Measurements from ENCODE around the gene CMSS1. TPM values are rescaled to one million over a fixed set of nuclear protein-coding genes. Genes with fewer than 3 reads are reported as not detected.

Gene CMSS1
- total RNA-seq, 1 donor from 2014 or later, result 9.7 TPM

- no peak for ATAC-seq
- no peak for DNase-seq (ENCODE audit: low spot score)
These were observed 191.8 kb downstream of the CMSS1 start for GRCh38 chr3:100009276-100010086.

DNA sequence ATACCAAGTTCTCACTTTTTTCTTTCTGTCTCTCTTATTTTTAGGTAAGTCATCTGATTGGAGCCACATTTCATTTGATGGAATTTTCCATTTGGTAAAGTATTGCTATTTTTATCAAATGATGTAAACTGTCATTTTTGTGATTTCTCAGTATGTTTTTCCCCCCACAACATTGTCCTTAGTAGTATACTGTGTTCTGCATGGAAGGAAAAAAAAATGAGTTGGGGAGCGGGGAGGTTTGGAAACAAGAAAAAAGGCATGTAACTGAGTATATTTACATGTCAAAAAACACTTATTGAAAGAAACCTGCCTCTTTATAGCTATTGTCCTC lies 192.4 kb downstream of the CMSS1 start:
- ATAC-seq (no peak), DNase-seq (ENCODE audit: low spot score) (no peak)

GRCh38 chr3:100018806-100019205 lies 201.1 kb downstream of the CMSS1 start:
- ATAC-seq, result no peak
- no peak for DNase-seq (ENCODE audit: low spot score)

DNA sequence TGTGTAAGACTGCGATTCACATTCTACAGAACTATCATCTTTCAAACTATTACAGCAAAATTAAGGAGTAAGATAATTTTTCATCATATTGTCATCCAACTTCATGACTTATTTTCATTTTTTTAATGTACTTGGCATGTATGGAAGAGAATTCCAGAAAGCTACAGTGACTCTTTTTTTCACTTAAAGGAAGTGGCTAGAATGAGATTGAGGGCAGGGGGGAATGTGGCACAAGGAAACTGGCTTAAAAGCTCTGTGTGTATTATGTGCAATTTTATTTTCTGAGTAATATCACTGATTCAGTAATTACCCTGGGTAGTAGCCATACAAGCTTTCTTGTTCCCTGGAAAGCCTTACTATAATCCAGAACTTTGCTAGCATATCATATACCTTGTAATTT lies 202.1 kb downstream of the CMSS1 start:
- ATAC-seq, result no peak

GRCh38 chr3:100020876-100021644 lies 203.4 kb downstream of the CMSS1 start:
- ATAC-seq, result no peak

More for the DNA sequence above, 202.1 kb downstream of the CMSS1 start:
- DNase-seq (ENCODE audit: low spot score), result no peak

GRCh38 chr3:100022506-100022905 lies 204.8 kb downstream of the CMSS1 start:
- DNase-seq (ENCODE audit: low spot score), result no peak
- ATAC-seq, result no peak

More at GRCh38 chr3:100020876-100021644, 203.4 kb downstream of the CMSS1 start:
- no peak for DNase-seq (ENCODE audit: low spot score)

DNA sequence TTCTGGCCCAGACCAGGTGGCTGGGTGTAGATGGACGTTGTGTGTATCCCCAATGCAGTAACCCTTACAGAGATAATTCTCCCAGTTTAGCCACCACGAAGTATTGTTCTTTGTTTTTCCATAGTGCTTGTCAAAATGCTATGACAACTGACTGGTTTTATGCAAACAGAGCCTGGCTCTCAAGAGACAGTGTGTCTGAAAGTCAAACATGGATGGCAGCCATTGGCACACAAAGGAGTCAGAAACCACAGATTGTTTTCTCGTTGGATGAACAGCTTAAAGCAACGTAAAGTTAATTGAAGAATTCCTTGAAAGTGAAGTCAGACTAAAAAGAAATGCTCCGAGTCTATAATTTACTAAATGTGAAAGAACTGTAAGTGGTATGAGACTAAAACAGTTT lies 205.5 kb downstream of the CMSS1 start:
- no peak for ATAC-seq
- DNase-seq (ENCODE audit: low spot score), result no peak

GRCh38 chr3:100023595-100023994 lies 205.9 kb downstream of the CMSS1 start:
- no peak for ATAC-seq
- DNase-seq (ENCODE audit: low spot score), result no peak

- ATAC-seq (peak; percentile 73), DNase-seq (ENCODE audit: low spot score) (no peak)
These were observed 207.1 kb downstream of the CMSS1 start for GRCh38 chr3:100024520-100025303.

DNA sequence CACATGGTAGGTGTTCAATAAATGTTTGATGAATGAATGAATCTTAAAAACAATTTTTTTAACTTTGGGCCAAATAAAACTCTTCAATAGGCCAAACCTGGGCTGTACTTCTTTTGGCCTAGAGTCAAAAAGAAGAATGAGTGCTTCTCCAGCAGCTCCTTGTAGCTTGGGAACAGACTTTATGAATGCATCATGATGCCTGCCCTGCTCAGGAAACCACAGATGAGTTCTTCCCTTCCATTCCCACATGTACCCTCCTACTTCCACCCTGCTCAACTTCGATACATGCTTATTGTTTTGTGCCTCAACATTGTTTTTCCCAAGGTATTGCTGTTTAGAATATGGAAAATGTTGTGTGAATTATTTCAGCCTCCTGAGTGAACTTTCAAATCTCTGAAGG lies 209.7 kb downstream of the CMSS1 start:
- no peak for ATAC-seq
- DNase-seq (ENCODE audit: low spot score), result no peak

DNA sequence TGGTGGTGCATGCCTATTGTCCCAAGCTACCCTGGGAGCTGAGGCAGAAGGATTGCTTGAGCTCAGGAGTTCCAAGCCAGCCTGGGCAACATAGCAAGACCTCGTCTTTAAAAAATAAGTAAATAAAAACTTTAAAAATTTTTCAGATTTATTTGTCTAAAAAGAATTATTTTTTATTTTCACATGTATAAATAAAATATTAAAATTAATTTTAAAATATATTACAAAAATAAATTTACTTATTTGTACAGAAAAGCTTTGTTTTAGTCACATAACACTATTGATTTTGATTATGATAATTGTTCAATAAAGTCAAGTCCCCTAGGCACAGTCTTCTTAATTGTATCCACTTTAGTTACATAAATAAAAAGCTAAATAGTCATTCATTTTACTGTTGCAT lies 211.4 kb downstream of the CMSS1 start:
- ATAC-seq (no peak), DNase-seq (ENCODE audit: low spot score) (no peak)

DNA sequence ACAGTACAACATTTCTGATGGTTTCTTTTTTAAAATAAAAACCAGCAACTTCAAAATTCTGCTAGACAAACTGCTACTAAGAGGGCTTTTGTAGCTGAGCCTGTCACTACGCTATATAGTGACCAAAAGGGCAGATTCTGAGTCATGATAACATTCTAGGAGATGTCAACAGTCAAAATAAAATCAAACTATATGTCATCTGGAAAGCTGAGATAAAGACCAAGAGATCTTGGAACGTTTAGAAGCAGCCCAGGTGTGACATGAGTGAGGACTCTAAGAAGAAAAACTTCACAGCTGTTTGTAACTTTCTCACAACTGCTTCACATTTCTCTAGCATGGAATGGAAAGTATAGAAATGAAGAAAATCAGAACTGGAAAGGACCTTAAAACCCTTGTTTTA lies 212.0 kb downstream of the CMSS1 start:
- no peak for ATAC-seq

DNA sequence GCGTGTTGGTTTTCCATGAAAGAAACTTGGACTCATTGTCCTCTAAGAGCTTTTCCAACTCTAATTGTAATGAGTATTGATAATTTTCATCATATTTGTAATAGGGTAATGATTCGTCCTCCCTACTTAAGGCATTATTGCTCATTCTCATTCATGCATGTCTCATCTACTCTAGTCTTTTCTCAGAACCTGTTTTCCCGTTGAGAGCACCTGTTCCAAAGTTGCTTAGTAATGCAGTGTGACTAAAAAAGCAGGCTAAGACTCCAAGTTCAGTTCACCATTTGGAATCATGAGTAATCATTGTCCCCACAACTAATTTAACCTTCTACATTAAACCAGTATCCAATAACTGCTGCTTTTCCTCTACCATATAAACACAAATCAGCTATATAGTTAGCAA lies 212.7 kb downstream of the CMSS1 start:
- ATAC-seq, result no peak
- DNase-seq (ENCODE audit: low spot score), result no peak

More for the DNA sequence above, 212.0 kb downstream of the CMSS1 start:
- DNase-seq (ENCODE audit: low spot score), result no peak

DNA sequence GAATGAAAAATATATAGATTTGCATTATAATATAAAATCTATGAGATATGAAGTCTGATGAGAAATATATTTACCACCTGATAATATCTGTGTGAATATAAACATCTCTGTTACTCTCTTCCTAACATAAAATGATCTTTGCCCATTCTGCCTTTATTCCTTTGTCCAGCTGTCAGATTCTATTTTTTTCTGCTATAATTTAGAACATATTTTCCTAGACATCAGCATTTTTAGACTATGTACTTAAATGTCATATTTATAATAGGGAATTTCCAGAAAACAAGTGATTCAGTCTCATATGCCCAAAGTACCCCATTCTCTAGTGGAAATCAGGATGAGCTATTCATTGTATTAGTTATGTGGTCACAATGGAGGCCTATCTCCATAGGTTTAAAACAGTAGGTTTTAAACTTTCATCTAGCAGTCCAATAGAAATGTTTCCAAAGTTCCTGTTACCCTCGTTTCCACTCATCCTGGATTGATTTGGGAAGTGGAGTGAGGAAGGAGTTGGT lies 213.3 kb downstream of the CMSS1 start:
- DNase-seq (ENCODE audit: low spot score), result no peak
- no peak for ATAC-seq

GRCh38 chr3:100032243-100032642 lies 214.6 kb downstream of the CMSS1 start:
- DNase-seq (ENCODE audit: low spot score) (no peak), ATAC-seq (no peak)

GRCh38 chr3:100033184-100033583 lies 215.5 kb downstream of the CMSS1 start:
- DNase-seq (ENCODE audit: low spot score) (no peak), ATAC-seq (no peak)

DNA sequence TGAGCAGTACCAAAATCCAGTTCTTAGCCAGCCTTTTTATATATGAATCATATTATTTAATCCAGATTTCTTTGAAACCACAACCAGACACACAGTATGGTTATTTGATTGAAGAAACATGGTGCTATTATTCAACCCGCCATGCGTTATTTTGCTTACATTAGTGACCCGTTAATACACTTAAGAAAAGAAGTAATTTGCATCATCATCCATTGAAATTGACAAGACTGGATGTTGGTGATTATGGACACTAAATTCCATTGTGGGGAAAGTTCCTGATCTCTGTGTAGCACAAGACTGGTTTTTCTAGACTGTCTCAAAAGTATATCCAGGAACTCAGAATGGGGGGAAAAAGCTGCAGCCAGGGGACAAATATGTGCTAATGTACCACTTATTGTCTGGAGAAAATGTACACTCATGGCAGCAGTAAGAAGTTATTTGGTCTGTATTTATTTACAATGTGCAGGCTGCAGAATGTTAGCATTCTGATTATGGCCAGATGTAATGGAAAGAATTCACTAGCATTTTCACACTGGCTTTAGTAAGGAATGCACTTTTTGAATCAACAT lies 216.3 kb downstream of the CMSS1 start:
- ATAC-seq (no peak), DNase-seq (ENCODE audit: low spot score) (no peak)

- DNase-seq (ENCODE audit: low spot score), result no peak
- no peak for ATAC-seq
These were observed 221.4 kb downstream of the CMSS1 start for GRCh38 chr3:100039075-100039474.

GRCh38 chr3:100040451-100041225 lies 223.0 kb downstream of the CMSS1 start:
- ATAC-seq (no peak), DNase-seq (ENCODE audit: low spot score) (no peak)

DNA sequence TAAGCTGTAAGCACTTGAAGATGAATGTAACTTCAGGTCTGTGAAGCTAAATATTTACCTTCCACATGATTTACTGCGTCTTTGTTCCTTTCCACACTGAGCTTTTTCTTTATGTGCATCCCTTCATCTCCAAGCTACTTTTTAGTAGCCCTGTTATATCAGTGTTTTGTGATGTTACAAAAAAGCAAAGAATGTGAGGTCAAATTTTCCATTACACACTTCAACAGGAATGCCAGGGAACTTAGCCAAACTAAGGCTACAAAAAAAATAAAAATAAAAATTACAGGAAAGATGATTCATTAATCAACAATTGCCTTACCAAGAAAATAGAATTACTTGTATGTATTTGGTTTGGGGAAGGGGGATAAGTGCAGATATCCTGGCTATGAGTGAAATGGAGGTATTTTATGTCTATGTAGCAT lies 223.7 kb downstream of the CMSS1 start:
- ATAC-seq (peak; percentile 23), DNase-seq (ENCODE audit: low spot score) (no peak)

Measured in left lobe of liver (tissue), 2 donors.